Esophagus squamous epithelium (tissue), 4 donors: ENCODE measurements around the gene RCAN2.

Source experiments
- POLR2A ChIP-seq, 4 donors: fragments of 450-650 bp; IDR thresholded peaks; one replicate each; pipeline ENCODE4 v1.6.1; 2017; ENCODE audit warnings: antibody characterized with exemption in 4 of 4, mild to moderate bottlenecking in 4 of 4, moderate library complexity in 3 of 4
- TF ChIP-seq, protein P1 (sequence below), 6 experiments: fragments of 450-650 bp in 4 of 6; fragments of 200-600 bp in 2 of 6; sonication (generic) in 2 of 6; IDR thresholded peaks; one replicate each; pipeline ENCODE4 v1.5.1; 2016 to 2019; ENCODE audit warnings: antibody characterized with exemption in 6 of 6, mild to moderate bottlenecking in 4 of 6, moderate library complexity in 4 of 6

DNA sequence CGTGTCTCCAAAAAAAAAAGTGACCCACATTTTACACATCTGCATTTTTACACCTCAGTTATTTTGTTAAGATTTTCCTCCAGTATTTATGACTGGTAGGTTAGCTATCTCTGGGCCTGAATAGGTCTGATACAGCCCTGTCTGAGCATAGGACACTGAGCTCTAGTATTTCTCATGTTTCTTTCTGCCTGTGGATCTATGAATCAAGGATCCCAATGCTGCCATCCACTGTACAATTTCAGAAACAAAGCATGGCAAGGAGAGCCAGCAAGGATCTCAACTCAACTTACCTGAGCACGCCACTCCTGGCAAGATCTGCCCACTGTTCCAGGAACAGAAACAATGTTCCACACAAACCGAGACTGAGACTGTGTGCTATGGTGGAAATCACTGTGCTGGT lies 284.1 kb downstream of the RCAN2 start:
- TF ChIP-seq, protein P1, sequence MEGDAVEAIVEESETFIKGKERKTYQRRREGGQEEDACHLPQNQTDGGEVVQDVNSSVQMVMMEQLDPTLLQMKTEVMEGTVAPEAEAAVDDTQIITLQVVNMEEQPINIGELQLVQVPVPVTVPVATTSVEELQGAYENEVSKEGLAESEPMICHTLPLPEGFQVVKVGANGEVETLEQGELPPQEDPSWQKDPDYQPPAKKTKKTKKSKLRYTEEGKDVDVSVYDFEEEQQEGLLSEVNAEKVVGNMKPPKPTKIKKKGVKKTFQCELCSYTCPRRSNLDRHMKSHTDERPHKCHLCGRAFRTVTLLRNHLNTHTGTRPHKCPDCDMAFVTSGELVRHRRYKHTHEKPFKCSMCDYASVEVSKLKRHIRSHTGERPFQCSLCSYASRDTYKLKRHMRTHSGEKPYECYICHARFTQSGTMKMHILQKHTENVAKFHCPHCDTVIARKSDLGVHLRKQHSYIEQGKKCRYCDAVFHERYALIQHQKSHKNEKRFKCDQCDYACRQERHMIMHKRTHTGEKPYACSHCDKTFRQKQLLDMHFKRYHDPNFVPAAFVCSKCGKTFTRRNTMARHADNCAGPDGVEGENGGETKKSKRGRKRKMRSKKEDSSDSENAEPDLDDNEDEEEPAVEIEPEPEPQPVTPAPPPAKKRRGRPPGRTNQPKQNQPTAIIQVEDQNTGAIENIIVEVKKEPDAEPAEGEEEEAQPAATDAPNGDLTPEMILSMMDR (IDR thresholded peaks at IDR 0.05): no peak
- no peak for TF ChIP-seq POLR2A (IDR thresholded peaks at IDR 0.05)
